GM18909 (cell line): ENCODE data around the gene DTX3.

Experiments
- ATAC-seq: cut with Tn5 transposase; IDR thresholded peaks from one replicate; pipeline ENCODE4 v1.9.1; 2021; ENCODE audit warnings: mild to moderate bottlenecking; ENCODE audit not compliant: unreplicated experiment, poor library complexity

DTX3 gene

DNA sequence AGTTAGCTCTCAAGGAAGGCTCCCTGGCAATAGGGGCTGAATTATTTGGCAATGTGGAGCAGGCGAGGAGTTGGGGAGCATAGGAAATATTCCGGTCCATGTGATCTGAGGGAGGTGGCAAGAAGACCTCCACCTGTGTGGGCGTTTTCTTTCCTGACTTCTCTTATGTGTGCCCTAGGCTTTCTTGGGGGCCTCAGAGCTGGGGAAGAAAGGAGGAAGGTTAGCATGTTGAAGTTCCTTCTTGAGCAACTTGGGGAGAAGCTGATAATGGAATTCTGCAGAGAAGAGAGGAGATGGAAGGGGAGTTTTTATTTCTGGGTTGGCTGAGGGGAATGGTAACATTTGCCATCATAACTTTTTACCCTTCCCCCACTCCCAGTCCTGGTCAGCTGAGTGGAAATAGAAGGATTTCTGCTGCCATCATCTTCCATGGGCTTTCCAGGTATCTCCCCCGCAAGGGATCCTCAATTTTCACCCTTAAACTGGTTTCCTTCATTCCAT lies 1.2 kb downstream of the DTX3 start:
- no peak for ATAC-seq

DNA sequence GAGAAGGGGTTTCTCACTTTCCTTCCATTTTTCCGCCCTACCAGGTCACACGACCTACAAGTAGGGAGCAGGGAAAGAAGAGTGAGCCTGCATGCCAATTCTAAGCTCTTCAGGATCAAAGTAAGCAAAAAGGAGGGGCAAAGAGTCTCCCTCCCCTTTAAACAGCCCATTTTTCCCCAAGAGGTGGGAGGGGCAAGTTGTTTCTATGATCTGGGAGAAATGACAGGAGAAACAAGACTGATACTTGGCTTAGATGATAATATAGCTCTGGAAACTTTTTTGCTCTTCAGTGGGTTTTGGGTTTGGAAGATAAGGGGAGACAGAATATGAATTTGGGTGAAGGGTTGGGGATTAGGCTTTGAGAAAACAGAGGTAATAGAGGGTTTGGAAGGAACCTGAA lies 1.8 kb downstream of the DTX3 start:
- no peak for ATAC-seq

DNA sequence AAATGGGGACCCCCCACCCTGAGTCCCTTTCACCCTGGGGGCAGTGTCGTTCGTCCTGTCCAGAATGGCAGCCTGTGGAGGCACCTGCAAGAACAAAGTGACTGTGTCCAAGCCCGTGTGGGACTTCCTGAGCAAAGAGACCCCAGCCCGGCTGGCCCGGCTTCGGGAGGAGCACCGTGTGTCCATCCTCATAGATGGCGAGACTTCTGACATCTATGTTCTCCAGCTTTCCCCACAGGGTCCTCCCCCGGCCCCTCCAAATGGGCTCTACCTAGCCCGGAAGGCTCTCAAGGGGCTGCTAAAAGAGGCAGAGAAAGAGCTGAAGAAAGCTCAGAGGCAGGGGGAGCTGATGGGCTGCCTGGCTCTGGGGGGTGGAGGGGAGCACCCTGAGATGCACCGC lies 2.2 kb downstream of the DTX3 start:
- no peak for ATAC-seq

DNA sequence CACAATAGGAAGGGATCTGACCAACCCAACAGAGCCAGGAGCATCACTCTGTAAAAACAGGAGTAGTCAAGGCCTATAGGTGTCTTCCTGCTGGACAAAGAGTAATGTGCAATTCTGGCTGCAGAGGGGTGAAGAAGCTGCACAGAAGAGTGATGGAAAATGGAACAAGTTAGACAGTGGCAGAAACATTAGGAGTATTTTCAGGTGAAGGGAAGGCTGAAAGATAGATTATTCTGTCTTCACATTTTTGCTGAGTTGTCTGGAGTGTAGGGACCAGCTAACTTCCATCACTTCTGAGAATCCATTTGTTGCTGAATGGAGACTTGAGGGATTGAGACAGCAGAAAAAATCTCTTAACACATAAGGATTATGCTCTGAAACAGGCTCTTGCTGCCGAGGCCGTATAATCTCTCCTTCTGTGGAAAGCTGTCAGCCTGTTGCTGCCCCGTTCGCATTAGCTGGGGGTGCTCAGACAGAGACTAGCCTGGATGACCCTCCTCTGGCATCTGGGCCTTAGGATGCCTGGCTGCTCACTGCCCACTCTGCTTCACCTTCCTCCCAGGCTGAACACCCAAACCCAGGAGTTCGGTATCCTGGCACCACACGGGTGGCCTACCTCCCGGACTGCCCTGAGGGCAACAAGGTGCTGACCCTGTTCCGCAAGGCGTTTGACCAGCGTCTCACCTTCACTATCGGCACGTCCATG lies 3.5 kb downstream of the DTX3 start:
- no peak for ATAC-seq

DNA sequence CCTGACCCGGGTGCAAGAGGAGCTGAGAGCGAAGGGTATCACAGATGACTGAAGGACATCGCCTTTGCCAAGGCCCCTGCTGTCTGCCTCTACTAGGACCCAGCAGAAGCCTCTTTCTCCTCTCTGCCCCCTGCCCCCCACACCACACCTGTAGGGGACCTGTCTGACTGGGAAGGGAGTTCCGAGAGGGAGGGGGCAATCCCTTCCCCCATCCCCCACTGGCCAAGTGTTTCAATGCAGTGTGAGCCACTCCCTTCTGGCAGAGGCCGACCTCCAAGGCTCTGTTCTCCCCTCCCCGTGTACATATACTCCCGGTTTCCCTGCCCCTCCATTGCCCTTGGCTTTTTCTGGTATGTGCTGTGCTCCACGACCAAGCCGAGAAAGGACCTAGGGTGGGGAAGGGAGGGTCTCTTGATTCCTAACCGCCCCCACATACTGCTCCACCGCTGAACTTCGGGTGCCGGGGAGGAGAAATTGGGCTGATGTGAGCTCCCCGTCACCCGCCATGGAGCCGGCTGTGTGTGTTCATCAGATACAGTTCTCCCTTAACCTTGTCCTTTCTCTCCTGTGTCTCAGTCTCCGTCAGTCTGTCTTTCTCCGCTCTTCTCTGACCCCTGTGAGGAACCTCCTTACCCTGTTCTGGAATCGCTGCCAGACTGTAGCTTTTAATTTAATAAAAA lies 4.6 kb downstream of the DTX3 start:
- ATAC-seq: no peak

DNA sequence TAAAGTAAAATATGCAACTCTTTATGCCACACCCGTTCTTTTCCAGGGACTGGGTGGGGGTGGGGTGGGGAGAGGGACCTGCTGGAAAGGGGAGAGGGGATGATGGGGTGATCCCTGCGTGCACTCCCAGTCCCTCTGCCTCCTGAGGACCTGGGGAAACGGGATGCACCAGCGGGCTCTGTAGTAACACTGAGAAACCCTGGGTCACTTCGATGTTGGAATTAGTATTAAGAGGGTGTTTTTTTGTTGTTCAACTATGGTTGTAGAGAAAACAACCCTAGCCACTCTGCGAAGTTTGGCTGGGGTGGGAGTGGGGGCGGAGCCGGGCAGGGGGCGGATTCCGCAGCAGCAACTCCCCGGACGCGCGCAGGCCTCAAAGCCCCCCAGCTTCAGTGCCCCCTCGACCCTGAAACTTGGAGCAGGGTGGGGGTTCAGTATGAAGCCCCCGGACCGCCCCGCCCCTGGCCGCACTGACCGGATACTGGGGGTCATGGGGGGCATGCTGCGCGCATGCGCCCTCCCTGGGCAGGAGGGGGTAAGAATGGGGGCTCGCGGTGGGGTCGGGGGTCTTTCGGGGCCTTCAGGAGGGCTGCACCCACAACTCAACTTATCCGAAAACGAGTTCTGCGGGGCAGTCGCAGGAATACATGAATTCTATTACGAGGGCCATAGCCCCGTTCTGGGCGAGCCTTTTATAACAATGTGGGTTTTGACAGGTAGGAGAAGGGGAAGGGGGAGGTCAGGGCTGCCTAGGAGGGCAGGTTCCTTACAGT lies 5.3 kb downstream of the DTX3 start:
- no peak for ATAC-seq

DNA sequence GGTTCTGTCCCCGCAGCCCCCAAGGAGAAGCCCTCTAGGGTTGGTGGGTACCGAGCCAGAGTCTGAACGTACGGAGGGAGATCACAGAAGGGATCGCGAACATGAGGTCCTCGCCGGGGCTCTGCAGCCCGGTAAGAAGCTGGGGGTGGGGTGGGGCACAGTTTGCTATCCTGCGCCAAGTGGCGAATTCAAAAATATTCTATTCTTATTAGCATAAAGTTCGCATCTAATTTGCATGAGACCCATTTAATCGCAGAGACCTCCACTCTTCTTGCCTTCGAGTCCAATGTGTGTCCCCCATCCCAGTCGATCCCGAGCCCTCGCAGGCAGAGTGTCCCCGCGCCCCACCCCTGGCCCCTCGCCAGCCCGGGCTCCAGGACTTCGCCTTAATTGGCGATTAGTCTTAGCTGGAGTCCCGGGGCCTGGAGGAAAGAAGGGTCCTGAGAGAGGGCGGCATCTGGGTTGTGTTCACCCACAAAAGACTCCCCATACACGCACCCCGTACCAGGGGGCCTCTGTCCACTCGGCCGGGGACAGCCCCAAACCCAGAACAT lies 6.0 kb downstream of the DTX3 start:
- ATAC-seq: no peak

DNA sequence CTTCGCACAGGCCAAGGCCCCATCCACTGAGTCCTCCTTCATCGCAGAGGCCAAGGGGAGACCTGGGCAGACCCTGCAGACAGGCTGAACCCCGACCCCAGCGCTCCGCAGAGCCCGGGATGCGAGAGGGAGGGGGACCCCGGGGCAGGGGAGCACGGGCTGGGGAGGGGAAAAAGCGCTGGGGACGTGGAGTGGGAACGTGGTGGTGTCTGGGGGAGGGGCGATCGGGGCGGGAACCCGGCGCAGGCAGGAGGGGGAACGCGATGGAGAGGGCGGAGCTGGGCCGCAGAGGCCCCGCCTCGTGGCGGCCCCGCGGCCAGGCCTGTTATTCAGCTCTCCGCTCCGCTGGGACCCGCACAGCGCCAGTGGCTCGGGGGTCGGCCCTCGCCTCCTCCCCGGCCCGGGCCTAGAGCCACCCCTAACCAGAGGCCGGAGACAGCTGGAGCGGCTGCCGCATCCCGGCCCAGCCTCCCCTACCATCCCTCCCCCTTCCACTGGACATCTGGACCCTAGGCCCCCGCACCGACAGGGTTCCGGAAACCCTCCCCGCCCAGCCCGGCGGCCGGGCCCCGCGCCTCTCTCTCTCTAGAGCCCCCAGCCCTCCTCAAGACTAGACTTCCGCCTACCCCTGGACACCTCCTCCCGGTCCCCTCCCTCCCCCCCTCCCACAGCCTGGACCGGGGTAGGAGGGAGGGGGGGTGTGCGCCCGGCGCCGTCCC lies 6.6 kb downstream of the DTX3 start, which contains the start of gene ARHGEF25:
Gene ARHGEF25, plus strand, starts transcription at position 328 of the 719 bp plus-strand sequence. CDS start 460 bp downstream, outside the sequence.
- no peak for ATAC-seq

DNA sequence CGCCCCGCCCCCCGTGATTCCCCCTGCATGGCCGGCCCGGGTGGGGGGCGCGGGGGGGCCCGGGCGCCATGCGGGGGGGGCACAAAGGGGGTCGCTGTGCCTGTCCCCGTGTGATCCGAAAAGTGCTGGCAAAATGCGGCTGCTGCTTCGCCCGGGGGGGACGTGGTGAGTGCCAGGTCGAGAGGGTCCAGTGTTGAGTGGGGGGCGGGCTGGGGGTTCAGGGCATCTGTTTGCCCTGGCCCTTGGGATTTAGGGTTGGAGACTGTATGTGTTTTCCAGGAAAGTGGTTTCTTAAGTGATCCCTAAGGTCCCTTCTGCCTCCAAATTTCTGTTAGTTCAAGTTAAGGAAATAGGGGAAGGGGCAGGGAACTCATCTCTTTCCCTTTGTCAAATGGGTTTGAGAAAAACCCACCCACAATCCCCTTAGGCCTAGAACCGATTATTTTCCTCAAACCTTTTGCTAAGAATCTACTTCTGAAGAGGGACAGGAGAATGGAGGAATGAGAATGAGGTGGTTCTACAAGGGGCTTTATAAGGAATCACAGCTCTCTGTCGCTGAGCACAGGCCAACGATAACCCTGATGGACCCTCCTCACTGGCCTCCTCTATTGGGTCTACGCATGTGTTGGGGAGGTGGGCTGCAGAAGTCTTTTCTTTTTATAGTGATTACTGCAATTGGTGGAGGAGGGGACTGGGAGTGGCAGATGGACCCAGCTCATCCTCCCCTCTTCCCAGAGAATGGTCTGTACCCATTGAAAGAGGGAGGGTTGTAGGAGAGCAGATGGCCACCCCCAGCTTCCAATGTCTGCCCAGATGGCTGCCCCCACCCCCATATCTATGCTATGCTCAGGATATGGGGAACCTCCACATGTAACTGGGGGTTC lies 7.4 kb downstream of the DTX3 start:
- no peak for ATAC-seq

DNA sequence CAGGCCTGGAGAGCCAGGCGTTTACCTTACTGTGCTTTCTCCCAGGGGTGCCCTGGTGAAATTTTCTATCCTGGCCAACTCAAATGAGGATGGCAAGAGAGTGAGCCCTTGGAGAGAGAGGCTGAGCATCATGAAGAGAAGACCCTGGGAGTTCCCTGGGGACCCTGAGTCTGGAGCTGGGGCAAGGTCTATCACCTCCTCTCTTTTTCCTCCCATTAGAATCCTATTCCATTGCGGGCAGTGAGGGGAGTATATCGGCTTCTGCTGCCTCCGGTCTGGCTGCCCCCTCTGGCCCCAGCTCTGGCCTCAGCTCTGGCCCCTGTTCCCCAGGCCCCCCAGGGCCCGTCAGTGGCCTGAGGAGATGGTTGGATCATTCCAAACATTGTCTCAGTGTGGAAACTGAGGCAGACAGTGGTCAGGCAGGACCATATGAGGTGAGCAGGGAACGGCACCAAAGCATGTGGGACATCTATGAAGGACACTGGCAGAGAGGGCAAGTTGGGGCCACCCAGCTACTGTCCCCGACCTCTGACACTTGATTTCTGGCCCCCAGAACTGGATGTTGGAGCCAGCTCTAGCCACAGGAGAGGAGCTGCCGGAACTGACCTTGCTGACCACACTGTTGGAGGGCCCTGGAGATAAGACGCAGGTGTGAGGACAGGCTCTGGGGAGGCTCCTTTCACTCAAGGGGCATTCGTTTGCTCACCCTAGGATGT lies 8.2 kb downstream of the DTX3 start:
- no peak for ATAC-seq

DNA sequence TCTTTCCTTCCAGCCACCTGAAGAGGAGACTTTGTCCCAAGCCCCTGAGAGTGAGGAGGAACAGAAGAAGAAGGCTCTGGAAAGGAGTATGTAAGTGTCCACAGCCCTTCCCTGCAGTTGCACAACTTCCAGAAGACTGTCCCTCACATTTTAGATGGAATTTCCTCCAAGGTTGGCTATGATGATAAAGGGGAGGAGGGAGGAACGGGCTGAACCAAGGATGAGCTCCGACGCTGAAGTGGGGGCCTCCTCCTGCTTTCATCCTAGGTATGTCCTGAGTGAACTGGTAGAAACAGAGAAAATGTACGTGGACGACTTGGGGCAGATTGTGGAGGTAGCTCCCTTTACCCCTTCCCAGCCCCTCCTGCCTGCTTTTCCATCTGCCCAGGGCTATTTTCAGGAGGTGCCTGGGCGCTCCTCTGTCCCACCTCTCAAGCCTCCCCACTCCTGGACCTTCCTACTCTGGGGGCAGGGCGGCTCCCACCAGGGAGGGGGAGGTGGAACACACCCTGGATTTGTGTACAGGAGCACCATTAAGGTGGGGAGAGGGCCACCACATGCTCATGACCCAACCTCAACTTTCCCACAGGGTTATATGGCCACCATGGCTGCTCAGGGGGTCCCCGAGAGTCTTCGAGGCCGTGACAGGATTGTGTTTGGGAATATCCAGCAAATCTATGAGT lies 8.9 kb downstream of the DTX3 start:
- no peak for ATAC-seq

DNA sequence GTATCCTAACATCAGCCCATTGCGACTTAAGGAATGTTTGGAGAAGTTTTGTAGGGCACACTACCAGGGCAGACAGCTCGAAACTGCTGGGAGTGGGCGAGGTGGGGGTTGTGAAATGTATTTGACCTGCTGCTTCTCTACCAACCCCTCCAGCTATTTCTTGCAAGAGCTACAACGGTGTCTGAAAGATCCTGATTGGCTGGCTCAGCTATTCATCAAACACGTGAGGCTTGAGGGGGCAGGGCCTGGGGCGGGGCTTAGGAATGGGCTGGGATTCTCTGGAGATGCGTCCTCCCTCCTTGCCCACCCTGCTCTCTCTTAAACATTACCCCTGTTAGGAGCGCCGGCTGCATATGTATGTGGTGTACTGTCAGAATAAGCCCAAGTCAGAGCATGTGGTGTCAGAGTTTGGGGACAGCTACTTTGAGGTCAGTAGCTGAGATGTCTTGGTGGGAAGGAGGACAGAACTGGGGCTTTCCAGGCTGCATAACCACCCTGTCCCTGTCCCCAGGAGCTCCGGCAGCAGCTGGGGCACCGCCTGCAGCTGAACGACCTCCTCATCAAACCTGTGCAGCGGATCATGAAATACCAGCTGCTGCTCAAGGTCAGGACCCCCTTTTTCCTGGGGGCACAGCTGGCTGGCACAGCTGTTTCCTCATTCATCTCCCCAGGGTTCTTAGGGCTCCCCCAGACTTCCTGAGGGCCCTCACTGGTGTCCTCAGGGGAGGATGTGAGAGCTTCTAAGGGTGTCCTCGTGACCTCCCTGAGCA lies 9.7 kb downstream of the DTX3 start:
- peak; percentile 67 for ATAC-seq

DNA sequence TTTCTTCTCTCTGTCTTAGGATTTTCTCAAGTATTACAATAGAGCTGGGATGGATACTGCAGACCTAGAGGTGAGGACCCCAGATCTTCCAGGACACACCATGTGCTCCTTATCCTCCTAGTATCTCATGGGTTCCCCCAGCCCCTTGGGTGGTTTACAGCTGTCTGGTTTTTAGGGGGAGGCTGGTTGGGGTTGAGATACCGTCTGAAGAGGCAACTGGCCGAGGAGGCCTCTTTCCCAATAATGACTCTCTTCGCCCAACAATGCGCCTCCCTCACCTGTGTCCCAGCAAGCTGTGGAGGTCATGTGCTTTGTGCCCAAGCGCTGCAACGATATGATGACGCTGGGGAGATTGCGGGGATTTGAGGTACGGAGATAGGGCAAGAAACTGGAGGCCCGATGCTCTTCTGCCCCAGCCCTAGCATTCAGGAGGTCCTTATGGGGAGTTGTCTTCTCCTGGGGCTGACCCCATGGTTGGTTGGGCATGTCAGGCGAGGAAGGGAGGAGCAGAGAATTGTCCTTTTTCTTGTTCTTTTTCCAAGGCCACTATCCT lies 10.4 kb downstream of the DTX3 start:
- no peak for ATAC-seq

DNA sequence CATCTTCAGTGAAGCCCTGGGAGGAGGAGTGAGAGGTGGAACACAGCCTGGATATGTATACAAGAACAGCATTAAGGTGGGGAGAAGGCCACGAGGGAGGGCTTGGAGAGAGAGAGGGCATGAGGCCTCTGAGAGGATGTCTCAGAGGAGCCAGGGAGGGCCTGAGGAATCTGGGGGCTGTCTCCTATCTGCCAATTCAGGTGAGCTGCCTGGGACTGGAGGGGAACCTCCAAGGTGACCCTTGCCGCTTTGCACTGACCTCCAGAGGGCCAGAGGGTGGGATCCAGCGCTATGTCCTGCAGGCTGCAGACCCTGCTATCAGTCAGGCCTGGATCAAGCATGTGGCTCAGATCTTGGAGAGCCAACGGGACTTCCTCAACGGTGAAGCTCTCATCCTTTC lies 11.0 kb downstream of the DTX3 start:
- ATAC-seq: no peak

DNA sequence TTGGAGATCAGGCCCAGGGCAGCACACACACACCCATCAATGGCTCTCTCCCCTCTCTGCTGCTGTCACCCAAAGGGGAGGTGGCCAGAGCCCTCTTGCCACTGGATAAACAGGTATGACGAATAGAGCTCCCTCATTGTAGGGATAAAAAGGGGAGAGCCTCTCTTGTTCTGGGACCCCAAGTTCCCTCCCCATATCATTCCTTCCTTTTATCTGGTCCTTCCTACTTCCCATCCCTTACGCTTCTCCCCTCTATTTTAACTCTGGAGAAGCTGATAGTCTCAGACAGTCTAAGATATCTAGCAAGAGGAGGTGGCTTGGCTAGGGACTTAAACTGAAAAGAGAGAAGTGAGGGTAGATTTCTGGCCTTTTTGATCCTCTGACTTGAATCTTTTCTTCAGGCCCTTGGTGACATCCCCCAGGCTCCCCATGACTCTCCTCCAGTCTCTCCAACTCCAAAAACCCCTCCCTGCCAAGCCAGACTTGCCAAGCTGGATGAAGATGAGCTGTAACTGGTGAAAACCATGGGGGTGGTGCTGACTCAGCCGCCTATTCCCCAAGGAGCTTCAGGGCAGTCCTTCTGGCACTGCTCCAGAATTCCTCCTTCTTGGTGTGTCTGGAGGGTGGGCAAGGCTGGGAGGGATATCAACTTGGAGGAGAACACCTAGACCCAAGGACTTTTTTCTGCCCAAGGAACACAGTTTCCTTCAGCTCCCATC lies 11.9 kb downstream of the DTX3 start:
- no peak for ATAC-seq

DNA sequence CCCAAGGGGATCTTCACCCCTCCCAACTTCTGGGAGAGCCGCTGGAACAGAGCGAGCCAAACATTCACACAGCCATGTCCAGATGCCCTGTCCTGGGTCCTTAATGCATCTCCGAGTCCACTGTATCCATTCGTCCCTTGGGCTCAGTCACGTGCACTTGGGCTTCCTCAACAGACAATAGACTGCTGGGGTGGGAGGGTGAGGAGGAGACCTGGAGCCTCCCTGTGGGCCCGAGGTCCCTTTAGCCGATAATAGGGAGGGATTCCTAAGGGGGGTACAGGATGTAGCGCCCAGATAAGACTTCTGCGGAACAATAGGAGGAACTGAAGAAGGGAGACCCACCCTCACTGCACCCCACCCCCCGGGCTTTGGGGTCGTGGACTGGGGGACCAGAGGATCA lies 13.3 kb downstream of the DTX3 start:
- ATAC-seq: no peak
